Astrocyte (in vitro differentiated cells and primary cell): ENCODE data around the gene ZFR. TPM values are rescaled to one million over a fixed set of nuclear protein-coding genes. Genes with fewer than 3 reads are reported as not detected.

Experiments used
- DNase-seq: peaks from one replicate; pipeline ENCODE4 v3.0.0-alpha.2; 2010; ENCODE audit warnings: low read depth
- FAIRE-seq: peaks from 2 replicates; lab custom pipeline; 2011; peaks lifted over from hg19 to GRCh38; lab: Jason Lieb, UNC
- H2AFZ ChIP-seq: 2 replicates; pipeline ENCODE4 v1.6.0; 2012; ENCODE audit warnings: low read depth, low read length, inconsistent platforms
- H3K27ac ChIP-seq: 2 replicates; pipeline ENCODE4 v1.5.1; 2011; ENCODE audit warnings: low read depth, low read length, inconsistent platforms
- H3K27me3 ChIP-seq: 2 replicates; pipeline ENCODE4 v1.6.0; 2011; ENCODE audit warnings: low read length, inconsistent platforms; ENCODE audit not compliant: insufficient read depth
- H3K36me3 ChIP-seq: 2 replicates; pipeline ENCODE4 v1.5.1; 2011; ENCODE audit warnings: low read length, inconsistent platforms; ENCODE audit not compliant: insufficient read depth
- H3K4me1 ChIP-seq: 2 replicates; pipeline ENCODE4 v1.5.1; 2011; ENCODE audit warnings: low read length, inconsistent platforms; ENCODE audit not compliant: insufficient read depth
- H3K4me2 ChIP-seq: 2 replicates; pipeline ENCODE4 v1.6.0; 2012; ENCODE audit warnings: low read length, inconsistent platforms
- H3K4me3 ChIP-seq: 2 replicates; pipeline ENCODE4 v1.5.1; 2011; ENCODE audit warnings: low read depth, mild to moderate bottlenecking, low read length, inconsistent platforms; ENCODE audit not compliant: insufficient read depth
- H3K79me2 ChIP-seq: 2 replicates; pipeline ENCODE4 v1.6.0; 2012; ENCODE audit warnings: mild to moderate bottlenecking, low read length, inconsistent platforms; ENCODE audit not compliant: insufficient read depth
- H3K9ac ChIP-seq: 2 replicates; pipeline ENCODE4 v1.6.0; 2012; ENCODE audit warnings: mild to moderate bottlenecking, low read length, inconsistent platforms
- H3K9me3 ChIP-seq: 2 replicates; pipeline ENCODE4 v1.5.1; 2012; ENCODE audit warnings: low read depth, mild to moderate bottlenecking, low read length, inconsistent platforms; ENCODE audit not compliant: insufficient read depth
- H4K20me1 ChIP-seq: 2 replicates; pipeline ENCODE4 v1.6.0; 2012; ENCODE audit warnings: low read length, inconsistent platforms; ENCODE audit not compliant: insufficient read depth
- H3K27ac Mint-ChIP-seq: one replicate; pipeline ENCODE4 v1.8.0; 2021; ENCODE audit warnings: mild to moderate bottlenecking, mixed read lengths; ENCODE audit not compliant: unreplicated experiment
- H3K27me3 Mint-ChIP-seq: one replicate; pipeline ENCODE4 v1.8.0; 2021; ENCODE audit warnings: low read depth, mixed read lengths; ENCODE audit not compliant: unreplicated experiment
- H3K36me3 Mint-ChIP-seq: one replicate; pipeline ENCODE4 v1.8.0; 2021; ENCODE audit warnings: low read depth, mixed read lengths; ENCODE audit not compliant: unreplicated experiment
- H3K4me1 Mint-ChIP-seq: one replicate; pipeline ENCODE4 v1.8.0; 2021; ENCODE audit warnings: low read depth, mixed read lengths; ENCODE audit not compliant: unreplicated experiment
- H3K4me3 Mint-ChIP-seq: one replicate; pipeline ENCODE4 v1.8.0; 2021; ENCODE audit warnings: mild to moderate bottlenecking, moderate library complexity, mixed read lengths; ENCODE audit not compliant: unreplicated experiment
- H3K9me3 Mint-ChIP-seq: one replicate; pipeline ENCODE4 v1.8.0; 2021; ENCODE audit warnings: mild to moderate bottlenecking, mixed read lengths; ENCODE audit not compliant: unreplicated experiment
- CTCF ChIP-seq: IDR thresholded peaks from 2 replicates; pipeline ENCODE4 v1.5.1; 2011; ENCODE audit warnings: low read depth, mild to moderate bottlenecking, inconsistent platforms, low read length, moderate library complexity; ENCODE audit not compliant: insufficient read depth
- EZH2 ChIP-seq: IDR thresholded peaks from 2 replicates; pipeline ENCODE4 v1.6.1; 2012; ENCODE audit warnings: mild to moderate bottlenecking, low read length, inconsistent platforms; ENCODE audit not compliant: insufficient read depth
- microRNA-seq: library from miRNA; unstranded; fragments of <30 nt; microRNA quantifications from one replicate; pipeline ENCODE4 v1.2.0, GENCODE V29; 2020
- total RNA-seq: library from RNA; stranded (reverse); gene quantifications from 2 replicates; pipeline ENCODE4 v1.2.1, GENCODE V29; 2021

The ZFR gene
- total RNA-seq, 1 donor from 2014 or later: 68.4 TPM

- no peak overlapping the region for H3K4me3 Mint-ChIP-seq
- H3K9me3 ChIP-seq: no peaks in the 10 kb centered on the region
- no peak overlapping the region for H2AFZ ChIP-seq
- TF ChIP-seq CTCF (no peak), EZH2 (no peak)
- H3K36me3 ChIP-seq: no peaks in the 10 kb centered on the region
- H3K4me1 Mint-ChIP-seq: peaks cover 2% of the 10 kb centered on the region
- H3K4me2 ChIP-seq: no peak overlapping the region
- DNase-seq: no peak
- H3K4me1 ChIP-seq: peaks cover 10% of the 10 kb centered on the region
- no peaks in the 10 kb centered on the region for H3K27me3 Mint-ChIP-seq
- H3K27ac Mint-ChIP-seq: no peak overlapping the region
- no peak for FAIRE-seq
- H3K27me3 ChIP-seq: no peaks in the 10 kb centered on the region
- H3K36me3 Mint-ChIP-seq: no peaks in the 10 kb centered on the region
- H3K4me3 ChIP-seq: no peak overlapping the region
- H3K27ac ChIP-seq: no peak overlapping the region
- no peak overlapping the region for H3K9ac ChIP-seq
- H3K79me2 ChIP-seq: peaks cover 91% of the 10 kb centered on the region
- H3K9me3 Mint-ChIP-seq: no peaks in the 10 kb centered on the region
- peaks cover 58% of the 10 kb centered on the region for H4K20me1 ChIP-seq
Measured at GRCh38 chr5:32307769-32308194, 136.8 kb downstream of the ZFR start.

GRCh38 chr5:32304622-32305021 lies 139.9 kb downstream of the ZFR start:
- Histone ChIP-seq H3K36me3 (no peaks in the 10 kb centered on the region), H3K9ac (no peak overlapping the region), H3K4me1 (peaks cover 2% of the 10 kb centered on the region), H3K79me2 (peaks cover 89% of the 10 kb centered on the region), H3K4me3 (no peak overlapping the region), H2AFZ (no peak overlapping the region), H4K20me1 (peaks cover 67% of the 10 kb centered on the region), H3K4me2 (no peak overlapping the region), H3K9me3 (no peaks in the 10 kb centered on the region), H3K27ac (no peak overlapping the region), H3K27me3 (no peaks in the 10 kb centered on the region)
- Mint-ChIP-seq H3K36me3 (peaks cover 5% of the 10 kb centered on the region), H3K27ac (no peak overlapping the region), H3K4me1 (no peaks in the 10 kb centered on the region), H3K4me3 (no peak overlapping the region), H3K27me3 (no peaks in the 10 kb centered on the region), H3K9me3 (no peaks in the 10 kb centered on the region)
- no peak for FAIRE-seq
- TF ChIP-seq EZH2: no peak
- no peak for TF ChIP-seq CTCF
- DNase-seq: no peak

Small RNA genes within 50 kb of the gene (microRNA-seq; reads per million reads assigned to microRNA genes)
- 14.8 reads per million, percentile 42 among the genes with 10 or more reads in this experiment for gene MIR579

Other genes starting within 250 kb of the ZFR start
- gene MTMR12, start 131.8 kb downstream of the ZFR start, total RNA-seq: 19.0 and 23.1 TPM in 2 replicates
- 219 and 235 TPM in 2 replicates for gene SUB1, start 140.8 kb upstream of the ZFR start, total RNA-seq